K562 (cell line): ENCODE data around the gene CRAT. TPM values are rescaled to one million over a fixed set of nuclear protein-coding genes. Genes with fewer than 3 reads are reported as not detected.
"Not testable (repeated sequence)": the region's sequence is repeated elsewhere in the genome, so short reads cannot be mapped to it uniquely, and the experiment has no call there.

Experiments
- ATAC-seq: fragments of 200-7000 bp; cut with Tn5 transposase; 3 replicates; pipeline ENCODE4 v1.9.1; 2020; ENCODE audit warnings: moderate library complexity
- BruUV-seq: library from RNA; stranded (reverse); fragments of 400-500 nt; replicated peaks from 2 replicates; lab custom pipeline; 2021; lab: Mats Ljungman, UMichigan
- CTCF ChIA-PET: fragments of 300-600 bp; formaldehyde crosslinking; extraction: SDS; loops from one replicate; lab custom pipeline; 2021; ENCODE audit warnings: low intra/inter-chr PET ratio; lab: Yijun Ruan, JAX
- POLR2A ChIA-PET: fragments of 300-600, 350-650 bp; sonication (Branson Sonifier 250); formaldehyde crosslinking; extraction: SDS; loops from one replicate; lab custom pipeline; 2021; ENCODE audit warnings: antibody characterized with exemption, inconsistent platforms; lab: Yijun Ruan, JAX
- DNase-seq, 4 experiments: peaks; one replicate each; pipeline versions ENCODE4 v3.0.0 to v3.0.0-alpha.2; 2011 to 2018; ENCODE audit warnings: low spot score in 3 of 4, mixed read lengths in 3 of 4; ENCODE audit errors: extremely low read depth in 1 of 4
- FAIRE-seq: peaks from 2 replicates; lab custom pipeline; 2011; peaks lifted over from hg19 to GRCh38; lab: Jason Lieb, UNC
- H2AFZ ChIP-seq: 2 replicates; pipeline ENCODE4 v1.6.0; 2011; ENCODE audit warnings: low read depth, low read length, control low read depth, inconsistent platforms
- H3K27ac ChIP-seq: fragments of 200-600 bp; 3 replicates; pipeline ENCODE4 v1.8.0; 2011; ENCODE audit warnings: low read depth, mild to moderate bottlenecking, control low read depth, inconsistent platforms, low read length, moderate library complexity, mixed read lengths; ENCODE audit errors: extremely low read depth
- H3K27me3 ChIP-seq, 2 experiments: fragments of 300-600 bp in 1 of 2; 2 replicates in 1 of 2; 3 replicates in 1 of 2; pipeline versions ENCODE4 v1.6.0 to v1.8.0; 2011; ENCODE audit warnings: inconsistent platforms in 2 of 2, low read length in 2 of 2, mild to moderate bottlenecking in 1 of 2, mixed read lengths in 1 of 2, moderate library complexity in 1 of 2; ENCODE audit not compliant: control insufficient read depth in 2 of 2, insufficient read depth in 2 of 2
- H3K36me3 ChIP-seq: fragments of 300-600 bp; 3 replicates; pipeline ENCODE4 v1.8.0; 2011; ENCODE audit warnings: mild to moderate bottlenecking, low read length, inconsistent platforms; ENCODE audit not compliant: control insufficient read depth, insufficient read depth
- H3K4me1 ChIP-seq, 2 experiments: fragments of 200-600 bp in 1 of 2; replicated peaks in 1 of 2; 2 replicates in 1 of 2; 3 replicates in 1 of 2; pipeline versions ENCODE4 v1.5.1 to v1.8.0; 2011; ENCODE audit warnings: inconsistent platforms in 2 of 2, low read length in 2 of 2, mild to moderate bottlenecking in 1 of 2, mixed read lengths in 1 of 2, moderate library complexity in 1 of 2; ENCODE audit not compliant: control insufficient read depth in 2 of 2, insufficient read depth in 2 of 2
- H3K4me2 ChIP-seq: 2 replicates; pipeline ENCODE4 v1.6.1; 2011; ENCODE audit warnings: low read length, control low read depth, inconsistent platforms, mixed read lengths; ENCODE audit not compliant: insufficient read depth
- H3K4me3 ChIP-seq: fragments of 200-600 bp; sonication (generic), shearing (Covaris generic); 2 replicates; pipeline ENCODE4 v1.5.1; 2016; ENCODE audit warnings: control low read depth, inconsistent platforms
- H3K79me2 ChIP-seq: fragments of 200-600 bp; 3 replicates; pipeline ENCODE4 v1.8.0; 2011; ENCODE audit warnings: low read length, inconsistent platforms; ENCODE audit not compliant: control insufficient read depth, insufficient read depth
- H3K9ac ChIP-seq, 2 experiments: 2 replicates each; pipeline versions ENCODE4 v1.6.0 to v1.6.1; 2011; ENCODE audit warnings: low read depth in 2 of 2, low read length in 2 of 2, control low read depth in 1 of 2, inconsistent platforms in 1 of 2, mild to moderate bottlenecking in 1 of 2, mixed read lengths in 1 of 2; ENCODE audit not compliant: insufficient read depth in 1 of 2
- H3K9me1 ChIP-seq: one replicate; pipeline ENCODE4 v1.6.0; 2011; ENCODE audit warnings: inconsistent platforms, mild to moderate bottlenecking, low read length, moderate library complexity; ENCODE audit not compliant: control insufficient read depth, insufficient read depth
- H3K9me3 ChIP-seq: replicated peaks from 2 replicates; pipeline ENCODE4 v1.5.1; 2011; ENCODE audit warnings: low read depth, low read length, inconsistent platforms; ENCODE audit not compliant: control insufficient read depth, insufficient read depth
- H4K20me1 ChIP-seq: replicated peaks from 2 replicates; pipeline ENCODE4 v1.6.1; 2011; ENCODE audit warnings: low read length, inconsistent platforms, mixed read lengths; ENCODE audit not compliant: control insufficient read depth, insufficient read depth
- CBFA2T3 ChIP-seq: fragments of 450-650 bp; IDR thresholded peaks from 2 replicates; pipeline ENCODE4 v1.6.1; 2017
- WGBS: fragments of 100-300 bp; shearing (Covaris generic); methylation state at CpG from one replicate; pipeline ENCODE4 v1.1.6; 2016; ENCODE audit warnings: low coverage, mixed read lengths; ENCODE audit not compliant: insufficient coverage; ENCODE audit errors: missing lambda C conversion rate; 5-methylcytosine and 5-hydroxymethylcytosine counted together
- in situ Hi-C: fragments of 300-500 bp; cut with MboI; formaldehyde crosslinking; loops from 4 replicates; pipeline ENCODE4 v1.15.0; 2018; ENCODE audit warnings: inconsistent platforms, mixed read lengths
- intact Hi-C: fragments of 100-400 bp; cut with micrococcal nuclease; formaldehyde crosslinking; loops from 2 replicates; pipeline ENCODE4 v1.14.2; 2022
- polyA plus RNA-seq, 8 experiments: library from polyadenylated mRNA; depleted of rRNA in 4 of 8; stranded (reverse) in 5 of 8; unstranded in 3 of 8; fragments of >200 nt; fragmentation: Nextera tagmentation in 2 of 8; fragmentation: Illumina TruSeq in 1 of 8; extraction: Ambion mirVana in 2 of 8; extraction: Trizol in 1 of 8; gene quantifications; 2 replicates each; pipeline versions ENCODE4 v1.2.1 to v1.2.3, GENCODE V29; 2011 to 2014; ENCODE audit warnings: inconsistent platforms in 1 of 8, missing spikeins in 1 of 8
- total RNA-seq, 7 experiments: library from RNA; depleted of rRNA in 6 of 7; stranded (reverse); fragments of >200 nt in 6 of 7; fragmentation: Illumina TruSeq in 2 of 7; extraction: Trizol in 2 of 7; gene quantifications; 2 replicates each; pipeline versions ENCODE4 v1.2.1 to v1.2.3, GENCODE V29; 2011 to 2021; ENCODE audit warnings: low replicate concordance in 1 of 7
- TF ChIP-seq, protein P1 (sequence below): sonication (generic); formaldehyde crosslinking; IDR thresholded peaks from 2 replicates; pipeline ENCODE4 v1.9.0; 2022; ENCODE audit warnings: mild to moderate bottlenecking, missing genetic modification reagents

CRAT gene
- total and polyA plus RNA-seq, 9 of the 15 experiments (the other 6 are each of a cell fraction or from before 2014, with no cell fraction given): 0.20 to 13.8 (median 5.4) TPM

DNA sequence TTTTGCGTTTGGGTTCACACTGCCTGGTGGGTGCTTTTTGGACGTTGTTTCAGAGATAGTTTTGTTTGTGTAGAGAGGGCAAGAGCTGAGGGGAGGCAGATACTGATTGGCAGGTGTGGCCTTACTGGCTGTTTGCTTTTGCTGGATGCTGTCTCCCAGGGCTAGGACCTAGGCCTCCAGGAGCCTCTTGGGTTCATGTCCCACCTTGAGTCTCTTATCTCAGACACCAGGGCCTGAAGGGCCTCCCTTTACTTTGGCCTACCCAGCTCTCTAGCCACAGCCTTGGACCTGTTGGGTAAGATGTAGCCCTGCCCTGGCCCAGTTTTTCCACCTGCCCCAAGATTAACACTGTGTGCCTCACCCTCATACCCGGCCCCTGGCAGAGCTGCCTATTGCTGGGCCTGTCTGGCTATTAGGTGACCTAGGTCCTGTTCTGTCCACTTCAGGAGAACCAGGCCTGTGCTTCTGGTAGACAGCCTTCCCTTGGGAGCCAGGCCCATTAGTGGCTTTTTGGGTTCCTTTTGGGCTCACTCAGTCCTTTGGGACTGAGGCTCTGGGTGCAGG lies 14.0 kb upstream of the CRAT start:
- FAIRE-seq (no peak), DNase-seq (peak in 1 of 4 experiments; percentile 51), ATAC-seq (peak; percentile 59)
- Histone ChIP-seq H3K4me1 (no peaks in the 10 kb centered on the region; a peak in 2 of 5 replicates), H3K4me3 (no peak overlapping the region), H3K9me3 (no peaks in the 10 kb centered on the region), H3K27me3 (no peaks in the 10 kb centered on the region), H3K9ac (peak overlapping the region in 1 of 2 experiments; percentile 66; a peak in 1 of 4 replicates), H3K36me3 (peaks cover 67% of the 10 kb centered on the region), H3K79me2 (no peaks in the 10 kb centered on the region; the same call in 2 of the 3 replicates), H3K9me1 (no peaks in the 10 kb centered on the region), H3K27ac (no peak overlapping the region), H3K4me2 (no peak overlapping the region), H2AFZ (no peak overlapping the region), H4K20me1 (no peaks in the 10 kb centered on the region)
- TF ChIP-seq, protein P1, sequence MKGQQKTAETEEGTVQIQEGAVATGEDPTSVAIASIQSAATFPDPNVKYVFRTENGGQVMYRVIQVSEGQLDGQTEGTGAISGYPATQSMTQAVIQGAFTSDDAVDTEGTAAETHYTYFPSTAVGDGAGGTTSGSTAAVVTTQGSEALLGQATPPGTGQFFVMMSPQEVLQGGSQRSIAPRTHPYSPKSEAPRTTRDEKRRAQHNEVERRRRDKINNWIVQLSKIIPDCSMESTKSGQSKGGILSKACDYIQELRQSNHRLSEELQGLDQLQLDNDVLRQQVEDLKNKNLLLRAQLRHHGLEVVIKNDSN: no peak
- peak; percentile 21; the same call in 1 of the 2 replicates for TF ChIP-seq CBFA2T3
- WGBS: 40% methylated on average over 3 of the region's 3 CpGs
- ChIA-PET CTCF (no interaction called here), POLR2A (interaction anchor here (0.7 to 5.2 kb wide), 2 partner anchors 11 to 44 kb away, joined by 3 to 35 read pairs; partner anchors contain the start of gene DOLPP1)
- in situ Hi-C loops (no loop called here), intact Hi-C loops (no loop called here)
- no TSS peak for BruUV-seq

DNA sequence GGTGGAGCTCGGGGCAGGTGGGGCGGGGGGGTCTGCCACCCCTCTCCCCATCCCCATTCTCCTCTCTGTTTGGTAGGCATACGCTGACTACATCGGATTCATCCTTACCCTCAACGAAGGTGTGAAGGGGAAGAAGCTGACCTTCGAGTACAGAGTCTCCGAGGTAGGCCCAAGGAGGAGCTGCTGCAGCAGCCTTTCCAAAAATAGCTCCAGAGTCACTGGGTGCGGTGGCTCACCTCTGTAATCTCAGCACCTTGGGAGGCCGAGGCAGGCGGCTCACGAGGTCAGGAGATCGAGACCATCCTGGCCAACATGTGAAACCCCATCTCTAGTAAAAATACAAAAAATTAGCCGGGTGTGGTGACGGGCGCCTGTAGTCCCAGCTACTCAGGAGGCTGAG lies 12.4 kb upstream of the CRAT start:
- H4K20me1 ChIP-seq, H3K27me3 ChIP-seq, H3K4me2 ChIP-seq, H3K9me3 ChIP-seq, H3K9me1 ChIP-seq, intact Hi-C loops, H2AFZ ChIP-seq, H3K27ac ChIP-seq, H3K4me3 ChIP-seq, BruUV-seq, CTCF ChIA-PET, H3K9ac ChIP-seq, DNase-seq, ATAC-seq, in situ Hi-C loops, H3K4me1 ChIP-seq, FAIRE-seq: not testable (repeated sequence)
- POLR2A ChIA-PET: interaction anchor here (0.9 to 5.2 kb wide), 2 partner anchors 9 to 16 kb away, joined by 4 to 35 read pairs; no protein-coding TSS in a partner anchor
- Histone ChIP-seq H3K36me3 (peaks cover 63% of the 10 kb centered on the region), H3K79me2 (peaks cover 11% of the 10 kb centered on the region; the same call in 2 of the 3 replicates)
- 91% methylated on average over 13 of the region's 15 CpGs for WGBS
